ENCODE data around the gene FOXM1.

The FOXM1 gene

DNA sequence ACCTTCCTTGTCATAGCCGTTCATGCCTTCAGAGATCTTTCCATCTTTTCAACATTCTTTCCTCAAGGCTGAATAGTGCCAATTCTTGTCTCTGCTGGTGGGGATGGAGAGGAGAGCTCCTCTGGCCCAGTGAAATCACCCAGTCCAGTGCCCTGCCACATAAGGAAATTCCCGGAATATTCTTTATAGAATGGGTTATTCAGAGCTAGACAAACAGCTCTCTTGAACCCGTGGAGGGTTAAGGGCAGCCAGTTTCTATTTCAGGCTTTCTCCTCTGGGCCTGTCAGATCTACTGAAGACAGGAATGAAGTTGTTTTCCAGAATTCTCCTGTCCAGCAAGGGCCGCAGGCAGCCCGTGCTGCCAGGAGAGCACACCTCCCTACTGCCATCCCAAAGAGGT is 34.0 kb downstream of the FOXM1 start:
- no peak for DNase-seq

DNA sequence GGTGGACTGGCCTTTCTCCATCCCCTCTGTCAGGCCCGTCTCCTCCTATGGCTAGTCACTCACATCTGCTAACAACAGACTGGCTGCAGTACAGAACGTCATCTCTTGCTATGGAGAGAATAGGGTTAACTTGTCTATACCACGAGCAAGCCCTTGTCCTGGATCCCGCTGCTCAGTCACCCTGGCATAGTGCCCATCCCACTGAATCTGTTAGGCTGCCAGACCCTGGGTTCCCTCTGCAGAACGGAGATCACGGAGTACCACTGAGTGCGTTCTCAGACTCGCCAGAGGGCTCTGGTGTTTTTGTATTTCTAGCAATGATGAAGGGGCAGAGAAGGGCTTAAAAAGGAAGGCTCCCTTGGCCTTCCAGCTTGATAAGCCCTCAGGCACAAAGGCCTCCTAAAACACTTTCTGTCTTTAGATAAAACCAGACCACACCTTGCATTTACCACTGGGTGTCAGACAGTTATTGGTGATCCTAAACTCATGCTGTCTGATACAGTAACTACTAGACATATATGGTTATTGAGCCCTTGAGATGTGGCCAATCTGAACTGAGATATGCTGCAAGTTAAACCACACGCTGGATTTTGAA is 35.8 kb downstream of the FOXM1 start:
- DNase-seq: peak in 2 of 56 donors; percentile 19 to 36

- DNase-seq: no peak
Observed at GRCh38 chr12:2836574-2836973, 40.4 kb downstream of the FOXM1 start.

DNA sequence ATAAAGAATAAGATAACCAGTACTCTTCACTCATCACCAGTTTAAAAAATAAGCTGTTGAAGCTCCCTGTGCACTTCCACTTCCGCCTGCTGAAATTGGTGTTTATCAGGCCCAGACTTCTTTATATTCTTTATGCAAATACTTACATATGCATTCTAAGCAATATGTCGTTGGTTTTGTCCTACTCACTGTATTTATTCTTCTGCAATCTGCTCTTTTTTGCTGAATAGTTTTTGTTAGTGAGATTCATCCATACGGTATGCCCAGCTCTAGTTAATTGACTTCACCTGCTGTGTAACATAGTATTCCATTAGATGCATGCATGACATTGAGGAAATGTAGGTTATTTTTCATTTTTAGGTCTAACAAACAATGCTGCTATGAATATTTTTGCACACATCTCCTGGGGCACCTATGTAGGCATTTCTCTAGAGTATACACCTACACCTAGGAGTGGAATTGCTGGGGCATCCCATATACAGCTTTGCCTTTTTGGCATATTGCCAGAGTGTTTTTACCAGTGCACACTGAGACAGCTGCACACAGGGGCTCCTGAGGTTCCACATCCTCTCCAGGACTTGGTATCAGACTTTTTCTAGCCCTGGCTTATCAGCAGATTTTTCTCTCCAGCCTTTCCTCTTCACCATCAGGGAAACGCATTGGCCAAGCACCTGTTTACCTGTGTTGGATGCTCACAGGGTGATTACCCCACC is 41.1 kb downstream of the FOXM1 start:
- DNase-seq: no peak

DNA sequence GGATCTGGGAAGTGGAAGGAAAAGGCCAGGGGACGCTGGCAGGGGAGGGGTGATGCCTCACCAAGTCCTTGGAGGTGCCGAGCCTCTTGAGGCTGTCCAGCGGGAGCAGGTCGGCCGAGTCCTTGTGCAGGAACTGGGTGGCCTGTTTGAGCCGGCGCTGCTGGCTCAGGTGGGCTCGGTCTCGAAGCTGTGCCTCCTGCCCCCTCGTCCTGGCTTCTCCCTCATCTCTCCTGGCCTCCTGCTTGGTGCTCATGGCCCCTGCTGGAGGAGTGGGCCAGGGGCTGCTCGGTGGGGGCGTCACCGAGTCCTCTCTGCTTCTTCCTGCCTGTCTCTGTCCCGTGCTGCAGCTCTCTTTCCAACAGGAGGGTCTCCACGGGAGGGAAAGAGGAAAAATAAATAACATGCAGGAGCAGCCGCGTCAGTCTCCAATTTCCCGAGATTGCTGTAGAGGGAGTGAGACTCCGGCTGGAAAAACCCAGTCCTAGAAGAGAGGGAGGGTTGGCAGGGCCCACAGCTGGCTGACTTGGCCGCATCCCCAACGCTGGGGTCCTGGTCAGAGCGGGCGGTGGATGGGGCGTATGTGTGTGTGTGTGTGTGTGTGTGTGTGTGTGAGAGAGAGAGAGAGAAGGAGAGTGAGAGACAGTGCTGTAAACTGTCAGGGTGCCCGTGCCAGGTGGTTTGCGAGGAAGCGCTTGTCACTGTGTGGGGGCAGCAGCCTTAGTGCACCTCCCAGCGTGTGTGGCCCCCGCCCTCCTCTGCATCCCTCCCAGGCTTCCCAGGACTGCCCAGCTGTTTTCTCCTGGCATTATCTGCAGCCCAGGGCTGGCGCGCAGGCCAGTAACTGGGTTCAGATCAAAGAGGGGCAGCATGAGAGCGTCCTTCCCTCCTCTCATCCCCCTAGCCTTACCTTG is 42.1 kb downstream of the FOXM1 start, which contains the start of gene NRIP2:
NRIP2 (minus strand) TSS at position 455 of the 911 bp plus-strand sequence; CDS start at position 403, 52 bp downstream.
- peak in 50 of 56 donors; percentile 20 to 85 (median 62) for DNase-seq

GRCh38 chr12:2833810-2834209 is 43.2 kb downstream of the FOXM1 start:
- peak in 4 of 56 donors; percentile 4 to 7 (median 7) for DNase-seq

DNA sequence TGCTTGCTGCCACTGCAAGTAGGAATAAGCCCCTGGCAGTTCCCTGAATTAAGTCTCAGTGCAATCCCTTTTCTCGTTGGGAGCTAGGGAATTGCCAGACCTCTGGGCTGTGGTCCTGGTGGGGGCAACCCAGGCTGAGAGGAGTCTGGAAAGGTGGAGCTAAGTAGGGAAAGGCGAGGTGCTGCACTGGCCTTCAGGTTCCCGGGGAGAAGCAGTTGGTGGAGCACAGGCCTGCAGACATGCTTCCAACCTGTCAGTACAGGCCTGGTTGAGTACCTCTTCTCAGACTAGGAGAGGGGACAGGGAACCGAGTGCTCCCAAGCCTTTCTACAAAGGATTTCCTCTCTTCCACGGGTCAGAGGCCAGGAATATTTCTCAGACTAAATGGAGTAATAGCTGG is 43.6 kb downstream of the FOXM1 start:
- DNase-seq: no peak

DNA sequence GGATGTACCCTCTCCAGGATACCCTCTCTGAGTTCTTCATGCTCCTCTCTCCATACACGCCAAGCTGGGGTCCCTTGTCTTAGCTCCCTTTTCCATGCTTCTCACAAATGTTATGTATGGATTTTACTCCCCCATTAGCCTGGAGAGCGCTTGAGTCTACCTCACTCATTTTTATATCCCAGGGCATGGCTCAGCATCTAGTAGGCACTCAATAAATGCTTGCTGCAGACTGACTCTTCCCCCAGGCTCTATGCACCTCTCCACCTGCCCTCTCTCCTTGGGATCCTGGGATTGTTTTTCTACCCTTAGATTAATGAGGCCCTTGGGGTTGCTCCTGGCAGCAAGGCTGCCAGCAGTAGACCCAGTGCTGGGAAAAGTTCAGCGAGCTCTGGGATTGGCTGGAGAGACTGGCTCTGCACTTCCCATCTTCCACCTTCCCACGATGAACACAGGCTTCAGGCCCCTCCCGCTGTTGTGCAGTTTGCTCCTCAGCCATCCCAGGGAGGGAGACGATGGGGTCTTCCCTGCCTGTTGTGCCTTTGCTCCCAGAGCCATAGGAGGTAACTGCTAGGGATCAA is 44.3 kb downstream of the FOXM1 start:
- DNase-seq: no peak

- no peak for DNase-seq
Observed at GRCh38 chr12:2829275-2829674, 47.7 kb downstream of the FOXM1 start.

DNA sequence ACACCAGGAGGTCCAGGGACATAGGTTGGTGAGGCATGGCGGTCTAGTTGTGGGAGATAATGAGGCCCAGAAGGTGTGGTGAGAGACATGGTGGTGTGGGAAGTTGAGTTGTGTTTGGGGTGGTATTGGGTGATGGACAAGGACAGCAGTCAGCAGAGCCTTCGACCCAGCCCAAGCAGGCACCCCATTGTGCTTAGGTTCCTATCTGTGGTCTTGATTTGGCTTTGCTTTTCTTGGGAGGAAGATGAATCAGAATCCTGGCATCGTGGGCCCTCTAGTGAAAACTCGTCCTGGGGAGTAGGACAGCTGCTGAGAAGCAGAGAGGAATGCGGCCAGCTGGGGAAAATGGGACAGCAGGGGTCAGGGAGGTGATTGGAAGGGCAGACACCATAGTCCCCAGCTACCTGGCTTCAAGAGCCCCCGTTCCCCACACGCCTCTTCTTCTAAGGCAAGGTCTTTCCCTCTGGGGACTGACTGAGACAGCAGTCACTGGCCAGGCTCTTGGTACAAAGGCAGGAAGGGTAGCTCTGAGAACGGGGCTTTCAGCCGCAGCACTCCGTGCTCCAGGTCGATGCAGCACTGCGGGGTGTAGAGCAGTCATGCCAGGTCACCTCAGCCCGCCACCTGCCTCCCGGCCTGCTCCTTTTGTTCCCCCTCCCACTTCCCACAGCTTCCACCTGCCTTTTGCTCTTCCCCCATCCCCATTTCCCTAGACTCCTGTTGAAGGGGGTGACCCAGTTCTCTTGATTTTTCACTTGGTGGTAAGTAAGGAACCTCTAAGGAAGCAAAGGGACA is 50.1 kb downstream of the FOXM1 start:
- no peak for DNase-seq

GRCh38 chr12:2826036-2826435 is 50.9 kb downstream of the FOXM1 start:
- DNase-seq: no peak

DNA sequence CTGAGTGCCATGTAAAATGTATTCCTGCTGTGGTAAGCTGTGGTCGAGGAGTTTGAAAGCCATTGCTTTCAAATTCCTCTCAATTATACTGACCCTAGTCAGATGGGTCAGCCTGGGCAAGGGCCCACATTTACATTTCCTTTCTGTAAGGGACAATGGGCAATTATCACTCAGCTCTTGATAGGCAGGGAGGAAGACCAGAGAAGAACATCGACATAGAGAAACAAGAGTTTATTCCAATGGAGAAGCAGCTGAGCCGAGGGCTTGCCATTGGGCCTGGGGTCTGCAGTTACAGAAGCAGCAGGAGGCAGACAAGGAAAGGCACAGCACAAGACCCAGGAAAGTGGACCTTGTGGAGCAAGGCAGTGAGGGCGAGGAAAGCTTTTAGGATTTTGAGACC is 51.8 kb downstream of the FOXM1 start:
- peak in 2 of 56 donors; percentile 9 to 25 for DNase-seq

DNA sequence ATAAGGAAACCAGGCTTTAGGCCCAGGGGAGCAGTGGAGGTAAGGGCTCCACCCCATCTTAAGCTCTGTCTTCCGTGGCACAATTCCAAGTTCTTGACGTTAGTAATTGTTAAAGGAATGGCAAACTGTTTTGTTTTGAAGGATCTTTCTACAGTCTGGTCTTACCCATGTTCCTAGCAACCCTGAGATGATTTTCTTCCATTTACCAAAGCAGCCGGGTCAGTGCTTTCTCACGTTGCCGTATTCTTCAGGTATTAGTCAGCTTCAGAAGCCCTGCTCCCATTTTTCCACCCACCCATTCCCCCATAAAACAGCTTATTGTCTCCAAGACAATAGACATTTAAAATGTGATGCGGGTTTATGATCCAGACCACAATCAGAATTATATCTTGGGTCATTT is 52.4 kb downstream of the FOXM1 start:
- no peak for DNase-seq

- no peak for DNase-seq
Observed at GRCh38 chr12:2823483-2823882, 53.5 kb downstream of the FOXM1 start.

GRCh38 chr12:2820432-2820831 is 56.5 kb downstream of the FOXM1 start:
- no peak for DNase-seq

DNA sequence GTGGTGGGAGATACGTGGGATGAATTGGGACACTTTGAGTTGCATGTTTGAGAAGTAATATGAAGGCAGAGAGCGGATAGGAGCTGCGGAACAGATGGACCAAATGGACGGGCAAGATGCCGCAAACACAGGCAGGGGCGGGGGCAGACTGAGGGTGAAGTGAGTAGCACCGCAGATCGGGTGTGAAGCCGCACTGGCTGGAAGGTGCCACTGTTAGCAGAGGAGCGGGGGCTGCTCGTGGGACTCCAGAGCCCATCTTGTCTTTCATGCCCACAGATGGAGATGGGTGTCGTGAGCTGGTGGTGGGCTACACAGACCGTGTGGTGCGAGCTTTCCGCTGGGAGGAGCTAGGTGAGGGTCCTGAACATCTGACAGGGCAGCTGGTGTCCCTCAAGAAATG is 57.2 kb downstream of the FOXM1 start:
- no peak for DNase-seq

GRCh38 chr12:2813214-2814185 is 63.5 kb downstream of the FOXM1 start:
- DNase-seq: peak in 11 of 56 donors; percentile 6 to 59 (median 21)

- DNase-seq: peak; percentile 95 to 100 (median 99)
Observed at GRCh38 chr12:2812290-2813213, 64.4 kb downstream of the FOXM1 start, which contains the start of gene ITFG2. Gene ITFG2, plus strand, starts transcription at chr12:2812668. Its CDS starts 93 bp downstream, at chr12:2812761.
